ENCODE data around the gene SH2D6. TPM values are rescaled to one million over a fixed set of nuclear protein-coding genes. Genes with fewer than 3 reads are reported as not detected.

The SH2D6 gene
- total and polyA plus RNA-seq, 10 donors, result 0.20 to 0.94 TPM; not detected in 8

GRCh38 chr2:85475799-85476490 is 57.4 kb downstream of the SH2D6 start:
- Histone ChIP-seq H3K27me3 (replicated peaks in 1 of 7) (no peaks in the 10 kb centered on the region), H3K4me1 (peaks cover 0 to 10% (median 3%) of the 10 kb centered on the region in 6 donors), H3K9me3 (no peaks in the 10 kb centered on the region), H3K27ac (no peak overlapping the region), H3K36me3 (no peaks in the 10 kb centered on the region), H3K4me3 (no peak overlapping the region)
- TF ChIP-seq CTCF (IDR thresholded peaks at IDR 0.05 in 8 of 11, conservative IDR thresholded peaks at IDR 0.05 in 3 of 11) (no peak), POLR2A (IDR thresholded peaks at IDR 0.05) (no peak), POLR2AphosphoS5 (IDR thresholded peaks at IDR 0.05) (no peak)
- intact Hi-C loops (cut with DNase I; ENCODE audit: low total_unique reads), result no loop called here
- 63 to 77% (median 72%) methylated on average over 3 of the region's 3 CpGs for WGBS, 5 donors
- no peak for DNase-seq

DNA sequence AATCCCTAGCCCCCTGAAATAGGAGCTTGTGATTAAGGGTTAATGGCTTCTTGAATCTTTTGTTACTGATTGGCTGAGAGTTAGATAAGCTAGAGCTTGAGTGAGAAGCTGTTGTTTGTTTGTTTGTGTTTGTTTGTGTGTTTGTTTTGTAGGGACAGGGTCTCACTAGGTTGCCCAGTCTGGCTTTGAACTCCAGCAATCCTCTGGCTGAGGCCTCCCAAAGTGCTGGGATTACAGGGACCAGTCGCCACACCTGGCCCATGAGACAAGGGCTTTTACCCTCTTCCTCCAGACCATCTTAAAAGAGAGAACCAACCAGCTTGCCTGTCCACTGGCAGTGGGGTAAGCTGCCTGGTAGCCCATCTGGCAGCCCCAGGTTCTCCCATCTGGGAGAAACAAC is 58.1 kb downstream of the SH2D6 start:
- Histone ChIP-seq H3K27me3 (replicated peaks in 1 of 7) (no peaks in the 10 kb centered on the region), H3K4me3 (no peak overlapping the region), H3K9me3 (no peaks in the 10 kb centered on the region), H3K27ac (no peak overlapping the region), H3K36me3 (no peaks in the 10 kb centered on the region), H3K4me1 (peaks cover 0 to 4% (median 0%) of the 10 kb centered on the region in 6 donors)
- TF ChIP-seq CTCF (IDR thresholded peaks at IDR 0.05 in 8 of 11, conservative IDR thresholded peaks at IDR 0.05 in 3 of 11) (no peak), POLR2AphosphoS5 (IDR thresholded peaks at IDR 0.05) (no peak), POLR2A (IDR thresholded peaks at IDR 0.05) (no peak)
- DNase-seq, result peak; percentile 30
- WGBS, 5 donors, result 7 to 94% (median 44%) methylated on average over 1 of the region's 1 CpG
- intact Hi-C loops (cut with DNase I; ENCODE audit: low total_unique reads), result no loop called here

- no peaks in the 10 kb centered on the region for H3K36me3 ChIP-seq
- intact Hi-C loops (cut with DNase I; ENCODE audit: low total_unique reads), result no loop called here
These were observed 59.4 kb downstream of the SH2D6 start for GRCh38 chr2:85477884-85478283.

More at GRCh38 chr2:85477884-85478283, 59.4 kb downstream of the SH2D6 start:
- no peak overlapping the region for H3K27ac ChIP-seq
- no peak overlapping the region for H3K4me3 ChIP-seq
- H3K27me3 ChIP-seq (replicated peaks in 1 of 7), result no peaks in the 10 kb centered on the region
- no peaks in the 10 kb centered on the region for H3K4me1 ChIP-seq
- WGBS, 5 donors, result 88 to 95% (median 91%) methylated on average over 2 of the region's 2 CpGs
- TF ChIP-seq CTCF (IDR thresholded peaks at IDR 0.05 in 8 of 11, conservative IDR thresholded peaks at IDR 0.05 in 3 of 11) (no peak), POLR2AphosphoS5 (IDR thresholded peaks at IDR 0.05) (no peak), POLR2A (IDR thresholded peaks at IDR 0.05) (no peak)
- no peak for DNase-seq
- H3K9me3 ChIP-seq, result no peaks in the 10 kb centered on the region
